ENCODE data around the gene TMEM87A. TPM values are rescaled to one million over a fixed set of nuclear protein-coding genes. Genes with fewer than 3 reads are reported as not detected.

Gene TMEM87A
- total and polyA plus RNA-seq, 12 donors: 10.3 to 25.9 (median 20.2) TPM

- no peak for TF ChIP-seq CTCF (IDR thresholded peaks at IDR 0.05)
- DNase-seq (no peak), ATAC-seq (no peak)
- WGBS, 2 donors: 96 to 97% methylated on average over 4 of the region's 4 CpGs
- Histone ChIP-seq H3K9me3 (no peaks in the 10 kb centered on the region), H3K27me3 (no peaks in the 10 kb centered on the region), H3K4me3 (no peak overlapping the region), H3K4me1 (no peaks in the 10 kb centered on the region), H3K36me3 (peaks cover 0 to 100% (median 39%) of the 10 kb centered on the region in 9 donors), H3K27ac (no peak overlapping the region)
- intact Hi-C loops (cut with DNase I): no loop called here
Measured at GRCh38 chr15:42287931-42288330, 14.7 kb upstream of the TMEM87A start.

- TF ChIP-seq CTCF (IDR thresholded peaks at IDR 0.05): no peak
- H3K4me3 ChIP-seq: no peak overlapping the region
- 94 to 95% methylated on average over 4 of the region's 4 CpGs for WGBS, 2 donors
- no peaks in the 10 kb centered on the region for H3K27me3 ChIP-seq
- intact Hi-C loops (cut with DNase I): no loop called here
- peaks cover 0 to 100% (median 28%) of the 10 kb centered on the region in 9 donors for H3K36me3 ChIP-seq
- DNase-seq: no peak
- H3K27ac ChIP-seq: no peak overlapping the region
- H3K9me3 ChIP-seq: no peaks in the 10 kb centered on the region
- no peaks in the 10 kb centered on the region for H3K4me1 ChIP-seq
- no peak for ATAC-seq
Measured at GRCh38 chr15:42286445-42287029, 13.3 kb upstream of the TMEM87A start.

GRCh38 chr15:42285034-42285433, 11.8 kb upstream of the TMEM87A start:
- TF ChIP-seq CTCF (IDR thresholded peaks at IDR 0.05): no peak
- intact Hi-C loops (cut with DNase I): no loop called here
- Histone ChIP-seq H3K4me3 (no peak overlapping the region), H3K27me3 (no peaks in the 10 kb centered on the region), H3K27ac (no peak overlapping the region), H3K36me3 (peaks cover 0 to 100% (median 42%) of the 10 kb centered on the region in 9 donors), H3K4me1 (no peaks in the 10 kb centered on the region), H3K9me3 (no peaks in the 10 kb centered on the region)
- WGBS, 2 donors: 88 to 93% methylated on average over 1 of the region's 1 CpG
- ATAC-seq (no peak), DNase-seq (no peak)

GRCh38 chr15:42284551-42284950, 11.3 kb upstream of the TMEM87A start:
- H3K27ac ChIP-seq: no peak overlapping the region
- no peaks in the 10 kb centered on the region for H3K9me3 ChIP-seq
- H3K4me1 ChIP-seq: no peaks in the 10 kb centered on the region
- DNase-seq (no peak), ATAC-seq (no peak)
- peaks cover 0 to 100% (median 39%) of the 10 kb centered on the region in 9 donors for H3K36me3 ChIP-seq
- no peak overlapping the region for H3K4me3 ChIP-seq
- TF ChIP-seq CTCF (IDR thresholded peaks at IDR 0.05): no peak
- H3K27me3 ChIP-seq: no peaks in the 10 kb centered on the region
- intact Hi-C loops (cut with DNase I): no loop called here

Data from heart right ventricle (tissue), 16 donors.